IPS-15b (cell line): ENCODE data around the gene CACNA2D1.

Experiments used
- H3K27me3 ChIP-seq: one replicate; pipeline ENCODE4 v1.6.1; 2013; ENCODE audit warnings: low read length; ENCODE audit not compliant: control insufficient read depth, insufficient read depth
- H3K36me3 ChIP-seq: one replicate; pipeline ENCODE4 v1.6.1; 2013; ENCODE audit warnings: low read length; ENCODE audit not compliant: control insufficient read depth, insufficient read depth
- H3K4me1 ChIP-seq: one replicate; pipeline ENCODE4 v1.6.1; 2013; ENCODE audit warnings: mild to moderate bottlenecking, low read length; ENCODE audit not compliant: control insufficient read depth, insufficient read depth
- H3K4me3 ChIP-seq: one replicate; pipeline ENCODE4 v1.5.1; 2013; ENCODE audit warnings: low read depth, low read length
- H3K9ac ChIP-seq: one replicate; pipeline ENCODE4 v1.6.1; 2013; ENCODE audit warnings: low read depth, mild to moderate bottlenecking, low read length
- H3K9me3 ChIP-seq: one replicate; pipeline ENCODE4 v1.6.1; 2013; ENCODE audit warnings: mild to moderate bottlenecking, low read length; ENCODE audit not compliant: control insufficient read depth, insufficient read depth

Gene CACNA2D1

DNA sequence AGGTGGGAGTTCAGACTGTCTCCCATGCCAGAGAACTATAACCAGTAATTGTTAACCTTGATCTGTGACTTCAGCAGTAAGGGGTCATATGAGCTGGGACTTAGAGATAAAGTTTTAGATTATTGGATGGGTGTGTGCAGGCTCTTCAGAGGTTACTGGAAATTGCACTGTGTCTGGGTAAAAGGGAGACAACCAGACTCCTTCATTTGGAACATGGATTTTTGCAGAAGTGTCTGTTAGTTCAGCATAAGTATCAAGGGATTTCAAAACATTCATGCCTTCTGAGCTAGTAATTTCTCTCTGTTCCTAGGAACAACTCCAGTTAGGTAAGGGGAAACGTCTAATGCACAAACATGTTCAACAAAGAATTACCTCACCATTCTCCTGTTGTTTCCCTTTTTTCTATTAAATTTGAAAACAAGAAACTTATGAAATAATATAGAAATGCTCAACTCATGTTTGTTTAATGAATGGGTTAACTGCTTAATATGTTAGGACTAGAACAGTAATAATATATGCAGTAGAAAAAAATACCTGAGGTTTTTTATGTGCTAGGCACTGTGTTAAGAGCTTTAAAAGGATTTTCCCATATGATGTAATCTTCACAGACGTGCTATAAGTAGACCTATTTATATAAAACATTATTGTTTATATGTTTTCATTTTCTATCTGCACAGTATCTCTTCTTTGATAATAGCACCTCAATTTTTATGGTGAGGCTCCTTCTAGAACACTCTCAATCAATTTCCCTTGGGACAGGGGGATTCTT lies 233.0 kb downstream of the CACNA2D1 start:
- Histone ChIP-seq H3K9me3 (no peaks in the 10 kb centered on the region), H3K9ac (no peak overlapping the region), H3K4me1 (no peaks in the 10 kb centered on the region), H3K4me3 (no peak overlapping the region), H3K36me3 (no peaks in the 10 kb centered on the region), H3K27me3 (no peaks in the 10 kb centered on the region)

DNA sequence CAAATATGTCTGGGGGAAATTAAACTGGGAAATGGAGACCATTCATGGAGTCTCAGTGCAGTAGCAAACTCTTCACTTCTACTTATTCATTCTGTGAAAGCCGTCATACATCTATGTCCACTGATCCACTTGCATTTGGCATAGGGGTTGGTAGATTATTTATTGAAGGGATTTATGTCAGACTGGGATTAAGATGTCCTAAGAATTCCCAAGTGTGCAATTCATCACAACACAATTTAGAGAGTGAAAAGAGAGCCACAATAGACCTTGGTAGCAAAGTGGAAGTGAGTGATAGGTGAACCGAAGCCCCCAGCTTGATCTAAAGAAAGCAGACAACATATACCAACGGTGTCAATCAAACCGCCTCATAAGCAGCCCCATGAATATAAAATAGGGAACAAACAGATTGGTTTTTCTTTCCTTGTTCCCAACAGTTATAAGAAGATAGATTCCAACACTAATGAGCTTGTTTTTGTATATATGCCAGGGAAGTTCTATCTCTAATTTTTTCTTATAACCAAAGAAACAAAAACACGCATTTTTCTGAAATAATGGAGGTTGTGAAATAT lies 234.3 kb downstream of the CACNA2D1 start:
- no peaks in the 10 kb centered on the region for H3K27me3 ChIP-seq
- H3K4me3 ChIP-seq: no peak overlapping the region
- H3K9me3 ChIP-seq: no peaks in the 10 kb centered on the region
- H3K9ac ChIP-seq: no peak overlapping the region
- no peaks in the 10 kb centered on the region for H3K4me1 ChIP-seq
- no peaks in the 10 kb centered on the region for H3K36me3 ChIP-seq

DNA sequence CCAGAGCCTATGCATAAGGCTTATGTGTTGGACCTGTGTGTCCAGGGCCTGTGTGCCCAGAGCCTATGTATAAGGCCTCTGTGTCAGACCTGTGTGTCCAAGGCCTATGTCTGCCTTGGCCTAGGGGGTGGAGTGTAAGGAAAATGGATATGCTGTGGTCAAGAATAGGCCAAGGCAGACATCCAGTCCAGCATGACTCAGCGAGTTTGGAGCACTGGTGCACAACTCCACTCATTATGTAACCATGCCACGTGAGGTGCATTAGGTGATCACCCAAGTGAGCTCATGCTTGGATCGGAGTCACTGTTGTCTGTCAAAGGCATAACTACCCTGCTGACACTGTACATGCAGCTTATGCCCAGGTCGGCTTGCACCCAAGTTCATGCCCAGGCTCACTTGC lies 238.9 kb downstream of the CACNA2D1 start:
- Histone ChIP-seq H3K27me3 (no peaks in the 10 kb centered on the region), H3K4me1 (no peaks in the 10 kb centered on the region), H3K4me3 (no peak overlapping the region), H3K9me3 (no peaks in the 10 kb centered on the region), H3K36me3 (no peaks in the 10 kb centered on the region), H3K9ac (no peak overlapping the region)

DNA sequence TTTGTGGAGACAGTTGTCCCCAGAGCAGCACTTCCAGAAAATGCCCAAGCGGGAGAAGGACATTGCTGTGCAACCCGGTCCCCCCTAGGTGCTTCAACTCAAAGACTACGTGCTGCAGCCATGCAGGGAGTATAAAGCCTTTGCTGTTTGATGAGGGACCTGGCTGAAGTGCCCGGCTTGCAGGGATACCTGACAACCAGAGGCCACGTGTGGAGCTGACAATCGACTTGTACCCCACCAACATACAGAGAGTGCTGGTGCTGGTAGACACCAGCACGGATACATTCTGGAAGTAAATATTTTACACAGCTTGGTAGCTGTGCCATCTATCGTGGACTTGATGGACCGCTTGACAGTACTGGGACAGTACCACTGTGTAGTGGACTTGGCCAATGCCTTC lies 240.6 kb downstream of the CACNA2D1 start:
- Histone ChIP-seq H3K36me3 (no peaks in the 10 kb centered on the region), H3K9ac (no peak overlapping the region), H3K4me1 (no peaks in the 10 kb centered on the region)

DNA sequence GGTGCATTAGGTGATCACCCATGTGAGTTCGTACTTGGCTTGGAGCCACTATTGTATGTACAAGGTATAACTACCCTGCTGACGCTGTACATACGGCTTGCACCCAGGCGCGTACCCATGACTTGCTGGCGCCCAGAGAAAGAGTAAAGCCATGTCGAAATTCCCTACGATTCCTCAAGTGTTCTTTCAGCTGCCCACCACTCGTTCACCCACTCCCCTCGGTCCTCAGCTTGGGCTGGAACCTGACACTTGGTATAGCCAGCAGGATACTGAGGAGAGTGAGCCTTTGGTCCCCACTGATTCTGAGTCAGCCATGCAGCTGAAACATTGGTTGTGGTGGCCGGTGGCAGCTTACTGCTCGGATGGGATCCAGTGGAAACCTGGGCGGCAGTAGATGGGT lies 241.5 kb downstream of the CACNA2D1 start:
- Histone ChIP-seq H3K27me3 (no peaks in the 10 kb centered on the region), H3K9ac (no peak overlapping the region), H3K4me3 (no peak overlapping the region), H3K36me3 (no peaks in the 10 kb centered on the region), H3K4me1 (no peaks in the 10 kb centered on the region), H3K9me3 (no peaks in the 10 kb centered on the region)

More for the DNA sequence above, 240.6 kb downstream of the CACNA2D1 start:
- no peaks in the 10 kb centered on the region for H3K27me3 ChIP-seq
- no peak overlapping the region for H3K4me3 ChIP-seq
- no peaks in the 10 kb centered on the region for H3K9me3 ChIP-seq

DNA sequence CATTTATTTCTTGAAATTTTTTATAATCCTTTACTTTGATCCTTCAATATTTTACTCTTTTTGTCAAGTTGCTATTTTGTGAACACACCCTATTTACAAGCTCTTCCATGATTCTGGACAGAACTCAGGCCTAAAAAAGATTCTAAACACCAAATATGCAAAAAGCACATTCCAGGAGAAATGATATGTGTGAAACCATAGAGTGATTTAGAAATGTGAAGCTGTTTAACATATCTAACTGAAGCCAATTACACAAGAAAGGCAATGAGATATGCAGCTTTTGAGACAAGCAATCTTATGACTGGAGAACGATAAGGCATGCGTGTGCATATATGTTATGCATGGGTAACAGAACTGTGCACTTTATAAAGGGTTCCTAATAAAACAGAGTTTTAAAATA lies 243.0 kb downstream of the CACNA2D1 start:
- no peaks in the 10 kb centered on the region for H3K4me1 ChIP-seq
- no peaks in the 10 kb centered on the region for H3K36me3 ChIP-seq
- no peak overlapping the region for H3K9ac ChIP-seq
- H3K4me3 ChIP-seq: no peak overlapping the region
- H3K9me3 ChIP-seq: no peaks in the 10 kb centered on the region
- H3K27me3 ChIP-seq: no peaks in the 10 kb centered on the region

DNA sequence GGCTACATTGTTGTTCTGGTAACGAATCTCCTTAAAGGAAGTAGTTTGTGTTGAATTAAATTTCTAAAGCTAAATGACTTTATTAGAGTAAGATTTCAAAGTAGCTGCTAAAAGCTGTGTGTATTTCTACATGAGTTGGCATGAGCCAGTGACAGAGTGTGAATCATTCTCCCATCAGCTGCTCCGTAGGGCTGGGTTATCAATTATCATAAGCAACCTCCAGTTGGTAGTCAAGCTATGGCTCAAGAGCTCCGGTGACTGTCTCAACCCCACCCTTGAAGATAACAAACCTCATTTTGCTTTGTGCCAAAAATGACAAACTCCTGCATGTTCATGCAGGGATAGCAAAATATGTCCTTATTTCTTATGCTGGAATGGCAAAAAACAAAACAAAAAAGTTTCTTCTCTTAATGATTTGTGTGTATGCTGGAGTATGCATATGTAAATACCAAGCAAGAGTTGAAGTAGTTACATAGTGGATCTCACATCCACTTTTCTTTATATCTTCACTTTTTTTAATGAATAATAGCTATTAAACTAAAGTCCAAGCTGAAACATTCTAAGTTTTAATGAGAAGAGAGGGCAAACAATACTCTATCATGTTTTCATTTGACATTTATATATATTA lies 249.4 kb downstream of the CACNA2D1 start:
- no peaks in the 10 kb centered on the region for H3K27me3 ChIP-seq
- H3K9ac ChIP-seq: no peak overlapping the region
- H3K9me3 ChIP-seq: no peaks in the 10 kb centered on the region

DNA sequence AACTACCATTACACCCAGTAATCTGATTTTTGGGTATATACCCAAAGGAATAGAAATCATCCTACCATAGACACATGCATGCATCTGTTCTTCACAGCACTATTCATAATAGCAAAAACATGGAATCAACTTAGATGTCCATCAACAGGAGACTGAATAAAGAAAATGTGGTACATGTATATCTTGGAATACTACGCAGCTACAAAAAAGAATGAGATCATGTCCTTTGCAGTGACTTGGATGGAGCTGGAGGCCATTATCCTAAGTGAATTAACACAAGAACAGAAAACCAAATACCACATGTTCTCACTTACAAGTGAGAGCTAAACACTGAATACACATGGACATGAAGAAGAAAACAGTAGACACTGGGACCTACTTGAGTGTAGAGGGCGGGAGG lies 254.9 kb downstream of the CACNA2D1 start:
- no peaks in the 10 kb centered on the region for H3K9me3 ChIP-seq
- H3K27me3 ChIP-seq: no peaks in the 10 kb centered on the region
- no peak overlapping the region for H3K9ac ChIP-seq
- H3K36me3 ChIP-seq: no peaks in the 10 kb centered on the region
- no peak overlapping the region for H3K4me3 ChIP-seq
- no peaks in the 10 kb centered on the region for H3K4me1 ChIP-seq

More for the DNA sequence above, 249.4 kb downstream of the CACNA2D1 start:
- Histone ChIP-seq H3K36me3 (no peaks in the 10 kb centered on the region), H3K4me3 (no peak overlapping the region), H3K4me1 (no peaks in the 10 kb centered on the region)

DNA sequence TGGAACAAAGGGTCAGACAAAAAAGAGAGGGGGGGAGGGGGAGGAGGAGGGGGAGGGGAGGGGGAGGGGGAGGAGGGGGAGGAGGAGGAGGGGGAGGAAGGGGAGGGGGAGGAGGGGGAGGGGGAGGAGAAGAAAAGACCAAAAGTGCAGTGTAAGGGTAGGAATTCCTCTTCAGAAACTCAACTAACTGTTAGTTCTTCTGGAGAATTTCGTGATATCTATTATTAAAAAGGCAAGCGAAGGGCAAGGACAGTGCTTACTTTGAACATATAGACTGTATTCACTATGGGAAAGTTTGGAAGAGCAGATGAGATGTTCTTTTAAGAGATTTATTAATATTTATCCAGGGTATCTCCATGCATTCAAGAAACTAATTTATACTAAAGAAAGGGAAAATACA lies 258.1 kb downstream of the CACNA2D1 start:
- H3K4me1 ChIP-seq: peaks cover under 1% of the 10 kb centered on the region
- no peak overlapping the region for H3K4me3 ChIP-seq
- no peaks in the 10 kb centered on the region for H3K36me3 ChIP-seq
- H3K9me3 ChIP-seq: no peaks in the 10 kb centered on the region
- H3K9ac ChIP-seq: no peak overlapping the region
- no peaks in the 10 kb centered on the region for H3K27me3 ChIP-seq

DNA sequence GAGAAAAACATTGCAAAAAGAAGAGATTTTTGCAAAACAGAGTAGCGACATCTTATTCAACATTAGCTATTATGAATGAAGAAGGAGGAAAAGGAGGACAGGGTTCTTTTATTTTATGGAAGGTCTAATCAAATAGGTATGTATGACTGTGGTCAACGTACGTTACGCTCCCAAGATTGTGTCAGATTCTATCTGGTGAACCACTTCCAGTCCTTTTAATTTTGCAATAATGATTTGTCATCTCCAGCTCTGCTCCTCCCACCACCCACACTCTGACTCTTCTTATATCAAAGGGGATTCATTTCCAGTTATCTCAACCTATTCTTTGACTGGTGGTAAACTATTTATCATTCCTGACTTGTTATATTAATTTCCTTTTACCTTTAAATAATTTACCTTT lies 259.9 kb downstream of the CACNA2D1 start:
- no peaks in the 10 kb centered on the region for H3K27me3 ChIP-seq
- peaks cover 16% of the 10 kb centered on the region for H3K4me1 ChIP-seq
- H3K9ac ChIP-seq: no peak overlapping the region
- no peak overlapping the region for H3K4me3 ChIP-seq
- H3K36me3 ChIP-seq: no peaks in the 10 kb centered on the region
- no peaks in the 10 kb centered on the region for H3K9me3 ChIP-seq

DNA sequence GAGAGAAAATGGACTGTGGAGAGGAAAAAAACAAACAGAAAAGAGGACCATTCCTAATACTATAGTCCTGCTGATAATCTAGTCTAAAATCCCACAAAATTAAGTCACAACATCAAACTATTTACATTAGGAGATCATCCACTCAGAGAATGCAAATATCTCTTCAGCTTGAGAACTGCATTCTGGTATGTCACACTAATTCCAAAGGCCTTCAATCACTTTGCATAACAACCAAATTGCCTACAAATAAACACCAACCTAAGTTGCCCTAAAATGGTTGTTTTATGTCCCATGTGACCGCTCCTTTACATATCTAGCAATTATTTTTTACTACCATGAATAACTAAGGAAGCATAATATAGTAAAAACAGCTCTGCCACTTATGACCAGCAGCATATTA lies 264.3 kb downstream of the CACNA2D1 start:
- H3K4me1 ChIP-seq: peaks cover 33% of the 10 kb centered on the region

DNA sequence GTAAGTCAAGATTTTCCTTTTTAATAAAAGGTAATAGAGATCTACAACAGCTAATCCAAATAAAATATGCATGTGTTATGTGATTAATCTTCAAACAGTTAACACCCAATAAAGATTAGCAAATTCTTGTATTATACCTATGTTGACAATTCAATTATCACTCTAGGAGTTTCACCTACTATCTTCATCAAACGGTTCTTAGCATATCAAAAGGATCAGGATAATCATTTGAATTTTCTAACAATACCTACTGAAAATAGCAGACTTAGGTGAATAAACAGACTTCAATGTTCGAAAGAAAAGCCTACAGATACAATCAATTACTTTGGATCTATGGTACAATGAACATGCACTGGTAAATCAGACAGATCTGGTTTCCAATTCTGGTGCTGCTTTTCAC lies 268.3 kb downstream of the CACNA2D1 start:
- H3K4me1 ChIP-seq: peaks cover 31% of the 10 kb centered on the region
- H3K4me3 ChIP-seq: no peak overlapping the region
- no peaks in the 10 kb centered on the region for H3K27me3 ChIP-seq
- no peak overlapping the region for H3K9ac ChIP-seq
- no peaks in the 10 kb centered on the region for H3K9me3 ChIP-seq
- H3K36me3 ChIP-seq: no peaks in the 10 kb centered on the region

More for the DNA sequence above, 264.3 kb downstream of the CACNA2D1 start:
- Histone ChIP-seq H3K9ac (no peak overlapping the region), H3K27me3 (no peaks in the 10 kb centered on the region), H3K4me3 (no peak overlapping the region), H3K36me3 (no peaks in the 10 kb centered on the region), H3K9me3 (no peaks in the 10 kb centered on the region)
